Liver (tissue), 9 donors: ENCODE measurements around the gene XRCC5. TPM values are rescaled to one million over a fixed set of nuclear protein-coding genes. Genes with fewer than 3 reads are reported as not detected.
A peak's percentile ranks its signal among the peaks of the same experiment; 100 is the strongest.

ENCODE experiments used
- DNase-seq: peaks from one replicate; pipeline ENCODE4 v3.0.0-alpha.2; 2017; ENCODE audit warnings: low spot score
- H3K27ac ChIP-seq, 2 donors: one replicate each; pipeline ENCODE4 v1.7.0; 2013; ENCODE audit warnings: inconsistent platforms in 2 of 2, low read length in 2 of 2, control low read depth in 1 of 2, low read depth in 1 of 2, mild to moderate bottlenecking in 1 of 2
- H3K27me3 ChIP-seq, 4 donors: one replicate each; pipeline versions ENCODE4 v1.6.1 to v1.7.0; 2013; ENCODE audit warnings: low read length in 3 of 4, inconsistent platforms in 1 of 4, mild to moderate bottlenecking in 1 of 4, moderate library complexity in 1 of 4; ENCODE audit not compliant: control insufficient read depth in 4 of 4, insufficient read depth in 4 of 4
- H3K36me3 ChIP-seq, 4 donors: one replicate each; pipeline versions ENCODE4 v1.6.1 to v1.7.0; 2013; ENCODE audit warnings: low read length in 3 of 4, mild to moderate bottlenecking in 3 of 4, low read depth in 1 of 4, moderate library complexity in 1 of 4; ENCODE audit not compliant: control insufficient read depth in 4 of 4, insufficient read depth in 3 of 4
- H3K4me1 ChIP-seq, 4 donors: one replicate each; pipeline versions ENCODE4 v1.6.1 to v1.7.0; 2013; ENCODE audit warnings: low read length in 3 of 4, mild to moderate bottlenecking in 3 of 4, moderate library complexity in 1 of 4; ENCODE audit not compliant: control insufficient read depth in 4 of 4, insufficient read depth in 4 of 4
- H3K4me3 ChIP-seq, 3 donors: one replicate each; pipeline versions ENCODE4 v1.6.1 to v1.7.0; 2013; ENCODE audit warnings: low read length in 3 of 3, control low read depth in 1 of 3, low read depth in 1 of 3, mild to moderate bottlenecking in 1 of 3
- H3K9ac ChIP-seq, 2 donors: one replicate each; pipeline ENCODE4 v1.7.0; 2013; ENCODE audit warnings: low read length in 2 of 2, mild to moderate bottlenecking in 2 of 2, moderate library complexity in 2 of 2, control low read depth in 1 of 2, low read depth in 1 of 2
- H3K9me3 ChIP-seq, 4 donors: one replicate each; pipeline versions ENCODE4 v1.6.1 to v1.7.0; 2013; ENCODE audit warnings: low read length in 3 of 4; ENCODE audit not compliant: control insufficient read depth in 4 of 4
- ATF3 ChIP-seq: IDR thresholded peaks from 2 replicates; pipeline ENCODE4 v1.6.1; 2016; ENCODE audit warnings: antibody characterized with exemption
- CTCF ChIP-seq: fragments of 150-350 bp; IDR thresholded peaks from 2 replicates; pipeline ENCODE4 v1.5.1; 2017; ENCODE audit warnings: improper control_type of control experiment, low read depth, low read length; ENCODE audit not compliant: missing input control
- EGR1 ChIP-seq, 2 donors: IDR thresholded peaks; 2 replicates each; pipeline ENCODE4 v1.6.1; 2016 to 2018; ENCODE audit warnings: antibody characterized with exemption in 2 of 2, low read depth in 2 of 2
- FOXA1 ChIP-seq: IDR thresholded peaks from 2 replicates; pipeline ENCODE4 v1.6.1; 2016; ENCODE audit warnings: antibody characterized with exemption
- FOXA2 ChIP-seq: IDR thresholded peaks from 2 replicates; pipeline ENCODE4 v1.6.1; 2016; ENCODE audit warnings: antibody characterized with exemption
- GABPA ChIP-seq, 2 donors: IDR thresholded peaks in 1 of 2; conservative IDR thresholded peaks in 1 of 2; 2 replicates each; pipeline ENCODE4 v1.6.1; 2016; ENCODE audit warnings: antibody characterized with exemption in 2 of 2, mild to moderate bottlenecking in 1 of 2, moderate library complexity in 1 of 2
- HNF4A ChIP-seq, 2 donors: conservative IDR thresholded peaks; 2 replicates each; pipeline ENCODE4 v1.6.1; 2016; ENCODE audit warnings: antibody characterized with exemption in 2 of 2, mild to moderate bottlenecking in 2 of 2
- HNF4G ChIP-seq: IDR thresholded peaks from 2 replicates; pipeline ENCODE4 v1.6.1; 2016; ENCODE audit warnings: antibody characterized with exemption
- JUND ChIP-seq, 2 donors: IDR thresholded peaks; 2 replicates each; pipeline ENCODE4 v1.6.1; 2016; ENCODE audit warnings: antibody characterized with exemption in 2 of 2
- NR2F2 ChIP-seq: IDR thresholded peaks from 2 replicates; pipeline ENCODE4 v1.6.1; 2016; ENCODE audit warnings: antibody characterized with exemption
- RAD21 ChIP-seq, 2 donors: IDR thresholded peaks; 2 replicates each; pipeline ENCODE4 v1.6.1; 2016; ENCODE audit warnings: antibody characterized with exemption in 2 of 2, mild to moderate bottlenecking in 2 of 2
- REST ChIP-seq: IDR thresholded peaks from 2 replicates; pipeline ENCODE4 v1.6.1; 2016; ENCODE audit warnings: antibody characterized with exemption, mild to moderate bottlenecking
- RXRA ChIP-seq, 2 donors: IDR thresholded peaks; 2 replicates each; pipeline ENCODE4 v1.6.1; 2017 to 2018; ENCODE audit warnings: antibody characterized with exemption in 2 of 2, mild to moderate bottlenecking in 1 of 2
- SP1 ChIP-seq: IDR thresholded peaks from 2 replicates; pipeline ENCODE4 v1.6.1; 2018; ENCODE audit warnings: antibody characterized with exemption, mild to moderate bottlenecking
- TAF1 ChIP-seq: conservative IDR thresholded peaks from 2 replicates; pipeline ENCODE4 v1.6.1; 2016; ENCODE audit warnings: antibody characterized with exemption, mild to moderate bottlenecking
- YY1 ChIP-seq: IDR thresholded peaks from 2 replicates; pipeline ENCODE4 v1.6.1; 2016; ENCODE audit warnings: antibody characterized with exemption, mild to moderate bottlenecking
- ZBTB33 ChIP-seq: IDR thresholded peaks from 2 replicates; pipeline ENCODE4 v1.6.1; 2016; ENCODE audit warnings: antibody characterized with exemption
- WGBS: extraction: QIAGEN DNeasy Blood & Tissue Kit; methylation state at CpG from one replicate; pipeline ENCODE4 v1.1.7; 2013; 5-methylcytosine and 5-hydroxymethylcytosine counted together
- polyA plus RNA-seq, 2 donors: library from polyadenylated mRNA; stranded (reverse) in 1 of 2; unstranded in 1 of 2; fragments of 200-250 nt in 1 of 2; fragments of >200 nt in 1 of 2; fragmentation: Nextera tagmentation in 1 of 2; extraction: Ambion mirVana in 1 of 2; gene quantifications; one replicate each; pipeline versions ENCODE4 v1.2.1 to v1.2.3, GENCODE V29; 2013 to 2015
- total RNA-seq, 2 donors: library from RNA; depleted of rRNA; stranded (reverse); fragments of >200 nt; gene quantifications; one replicate each; pipeline ENCODE4 v1.2.3, GENCODE V29; 2014
- TF ChIP-seq, protein P1 (sequence below): IDR thresholded peaks from 2 replicates; pipeline ENCODE4 v1.6.1; 2016; ENCODE audit warnings: antibody characterized with exemption
- donor health status: healthy.
- donor health status: healthy.
- donor health status: healthy.
- donor health status: healthy.
- donor health status: healthy.

Gene XRCC5
- total and polyA plus RNA-seq, 4 donors: 63.7 to 140 (median 84.5) TPM

DNA sequence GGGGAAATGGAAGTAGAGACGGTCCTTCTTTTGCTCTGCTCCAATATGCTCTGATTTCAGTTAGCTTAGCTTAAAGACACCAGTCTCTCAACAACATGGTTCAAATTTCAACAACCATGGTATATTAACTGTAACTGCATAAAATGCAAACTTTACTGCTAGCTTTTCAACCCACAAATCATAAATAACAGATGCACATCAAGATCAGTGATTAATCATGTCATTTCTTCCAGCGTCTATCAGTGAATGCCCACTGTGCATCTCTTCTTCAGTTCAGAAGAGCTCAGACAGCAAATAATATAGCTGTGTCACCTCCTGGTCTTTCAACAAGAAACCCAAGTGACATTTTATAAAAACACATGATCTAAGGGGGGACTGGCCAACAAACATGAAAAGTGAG lies 40.1 kb upstream of the XRCC5 start:
- Histone ChIP-seq H3K4me3 (no peak overlapping the region), H3K36me3 (peaks cover 0 to 24% (median 11%) of the 10 kb centered on the region in 4 donors), H3K9me3 (no peaks in the 10 kb centered on the region), H3K9ac (no peak overlapping the region), H3K27ac (no peak overlapping the region), H3K4me1 (peaks cover 16 to 66% (median 51%) of the 10 kb centered on the region in 4 donors), H3K27me3 (no peaks in the 10 kb centered on the region)
- no peak for TF ChIP-seq HNF4G
- TF ChIP-seq EGR1 (IDR thresholded peaks at IDR 0.05; ENCODE audit: low read depth in 2 of 2): no peak
- no peak for TF ChIP-seq YY1
- DNase-seq: no peak
- WGBS: 94% methylated on average over 2 of the region's 2 CpGs

DNA sequence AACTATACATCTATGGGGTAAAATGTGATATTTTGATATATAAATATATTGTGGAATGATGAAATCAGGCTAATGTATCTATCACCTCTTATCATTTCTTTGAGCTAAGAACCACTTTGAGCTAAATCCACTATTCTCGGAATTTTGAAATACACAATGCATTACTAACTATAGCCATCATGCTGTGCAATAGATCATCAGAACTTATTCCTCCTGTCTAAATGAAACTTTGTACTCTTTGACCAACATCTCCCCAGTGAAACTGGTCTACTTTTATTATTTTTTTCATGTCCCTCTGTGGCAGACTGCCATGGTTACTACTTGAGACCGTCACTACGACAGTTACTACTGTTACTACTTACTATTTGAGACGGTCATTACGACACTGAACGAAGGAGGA lies 39.0 kb upstream of the XRCC5 start:
- TF ChIP-seq SP1: peak; percentile 10
- no peak for TF ChIP-seq ATF3
- no peak for TF ChIP-seq GABPA (IDR thresholded peaks at IDR 0.05 in 1 of 2, conservative IDR thresholded peaks at IDR 0.05 in 1 of 2)
- TF ChIP-seq RXRA (IDR thresholded peaks at IDR 0.05): no peak
- TF ChIP-seq YY1: no peak
- TF ChIP-seq FOXA1: no peak
- TF ChIP-seq HNF4G: peak; percentile 20
- TF ChIP-seq FOXA2: no peak
- TF ChIP-seq, protein P1, sequence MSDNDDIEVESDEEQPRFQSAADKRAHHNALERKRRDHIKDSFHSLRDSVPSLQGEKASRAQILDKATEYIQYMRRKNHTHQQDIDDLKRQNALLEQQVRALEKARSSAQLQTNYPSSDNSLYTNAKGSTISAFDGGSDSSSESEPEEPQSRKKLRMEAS: peak; percentile 18
- TF ChIP-seq RAD21 (IDR thresholded peaks at IDR 0.05): peak; percentile 48 to 49
- peak; percentile 56 to 64 for TF ChIP-seq HNF4A (conservative IDR thresholded peaks at IDR 0.05)
- TF ChIP-seq ZBTB33: no peak
- TF ChIP-seq REST: no peak
- no peak for TF ChIP-seq EGR1 (IDR thresholded peaks at IDR 0.05; ENCODE audit: low read depth in 2 of 2)
- no peak for TF ChIP-seq NR2F2
- no peak for TF ChIP-seq JUND (IDR thresholded peaks at IDR 0.05)
- TF ChIP-seq CTCF: peak; percentile 6
- no peak for TF ChIP-seq TAF1
- DNase-seq: no peak
- H3K9ac ChIP-seq: no peak overlapping the region
- H3K36me3 ChIP-seq: peaks cover 0 to 17% (median 6%) of the 10 kb centered on the region in 4 donors
- H3K4me1 ChIP-seq: peaks cover 16 to 73% (median 61%) of the 10 kb centered on the region in 4 donors
- no peaks in the 10 kb centered on the region for H3K9me3 ChIP-seq
- 48% methylated on average over 6 of the region's 6 CpGs for WGBS
- no peak overlapping the region for H3K4me3 ChIP-seq
- H3K27ac ChIP-seq: peak overlapping the region in 1 of 2 donors; percentile 18
- H3K27me3 ChIP-seq: no peaks in the 10 kb centered on the region
